MM.1S (cell line): Measurements from ENCODE around the gene STX16.

Experiments used
- CTCF ChIP-seq: fragments of 300-600 bp; sonication (generic); IDR thresholded peaks from 2 replicates; pipeline ENCODE4 v1.5.1; 2016; ENCODE audit warnings: antibody characterized with exemption, low read length, mixed read lengths
- EZH2 ChIP-seq: fragments of 300-600 bp; sonication (generic); optimal IDR thresholded peaks from 2 replicates; pipeline ENCODE3; 2017; ENCODE audit warnings: low read depth, mild to moderate bottlenecking, antibody characterized with exemption, low read length, mixed read lengths

GRCh38 chr20:58619077-58619863 is 31.8 kb upstream of the STX16 start:
- TF ChIP-seq EZH2 = no peak
- no peak for TF ChIP-seq CTCF
